ENCODE results near the gene NIT2.

- TF ChIP-seq POLR2A (IDR thresholded peaks at IDR 0.05) (no peak), CTCF (IDR thresholded peaks at IDR 0.05) (no peak), POLR2AphosphoS5 (IDR thresholded peaks at IDR 0.05) (no peak)
Measured at GRCh38 chr3:100358413-100358812, 23.9 kb downstream of the NIT2 start.
